ENCODE data around the gene UROC1.
"Not testable (repeated sequence)": the region's sequence is repeated elsewhere in the genome, so short reads cannot be mapped to it uniquely, and the experiment has no call there.

Gene UROC1

DNA sequence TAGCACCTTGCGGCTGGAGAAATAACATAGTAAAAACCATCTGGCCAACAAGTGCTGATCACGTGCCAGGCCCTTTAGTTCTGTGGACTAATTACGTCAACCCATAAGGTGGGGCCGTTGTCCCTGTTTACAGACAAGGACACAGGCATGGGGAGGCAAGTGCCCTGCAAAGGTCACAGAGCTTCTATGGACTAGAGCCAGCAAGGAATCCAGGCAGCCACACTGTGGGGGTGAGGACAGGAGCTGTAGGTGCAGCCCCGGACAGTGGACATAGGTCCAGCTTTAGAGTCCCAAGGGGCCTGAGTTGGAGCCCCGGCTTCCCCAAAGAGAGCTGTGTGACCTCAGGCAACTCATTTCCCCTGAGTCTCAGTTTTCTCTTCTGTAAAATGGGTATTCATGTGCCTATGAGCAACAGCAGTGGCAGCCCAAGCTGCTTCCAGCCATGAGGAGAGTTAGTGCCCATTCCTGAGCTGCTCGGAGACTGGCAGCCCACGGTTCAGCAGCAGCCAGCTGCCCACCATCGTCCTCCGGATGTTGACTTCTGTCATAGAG, 20.2 kb upstream of the UROC1 start:
- DNase-seq = peak; percentile 6 to 54
- TF ChIP-seq, protein P1, sequence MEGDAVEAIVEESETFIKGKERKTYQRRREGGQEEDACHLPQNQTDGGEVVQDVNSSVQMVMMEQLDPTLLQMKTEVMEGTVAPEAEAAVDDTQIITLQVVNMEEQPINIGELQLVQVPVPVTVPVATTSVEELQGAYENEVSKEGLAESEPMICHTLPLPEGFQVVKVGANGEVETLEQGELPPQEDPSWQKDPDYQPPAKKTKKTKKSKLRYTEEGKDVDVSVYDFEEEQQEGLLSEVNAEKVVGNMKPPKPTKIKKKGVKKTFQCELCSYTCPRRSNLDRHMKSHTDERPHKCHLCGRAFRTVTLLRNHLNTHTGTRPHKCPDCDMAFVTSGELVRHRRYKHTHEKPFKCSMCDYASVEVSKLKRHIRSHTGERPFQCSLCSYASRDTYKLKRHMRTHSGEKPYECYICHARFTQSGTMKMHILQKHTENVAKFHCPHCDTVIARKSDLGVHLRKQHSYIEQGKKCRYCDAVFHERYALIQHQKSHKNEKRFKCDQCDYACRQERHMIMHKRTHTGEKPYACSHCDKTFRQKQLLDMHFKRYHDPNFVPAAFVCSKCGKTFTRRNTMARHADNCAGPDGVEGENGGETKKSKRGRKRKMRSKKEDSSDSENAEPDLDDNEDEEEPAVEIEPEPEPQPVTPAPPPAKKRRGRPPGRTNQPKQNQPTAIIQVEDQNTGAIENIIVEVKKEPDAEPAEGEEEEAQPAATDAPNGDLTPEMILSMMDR (IDR thresholded peaks at IDR 0.05) = no peak
- intact Hi-C loops (cut with DNase I; ENCODE audit: low total_unique reads) = no loop called here

DNA sequence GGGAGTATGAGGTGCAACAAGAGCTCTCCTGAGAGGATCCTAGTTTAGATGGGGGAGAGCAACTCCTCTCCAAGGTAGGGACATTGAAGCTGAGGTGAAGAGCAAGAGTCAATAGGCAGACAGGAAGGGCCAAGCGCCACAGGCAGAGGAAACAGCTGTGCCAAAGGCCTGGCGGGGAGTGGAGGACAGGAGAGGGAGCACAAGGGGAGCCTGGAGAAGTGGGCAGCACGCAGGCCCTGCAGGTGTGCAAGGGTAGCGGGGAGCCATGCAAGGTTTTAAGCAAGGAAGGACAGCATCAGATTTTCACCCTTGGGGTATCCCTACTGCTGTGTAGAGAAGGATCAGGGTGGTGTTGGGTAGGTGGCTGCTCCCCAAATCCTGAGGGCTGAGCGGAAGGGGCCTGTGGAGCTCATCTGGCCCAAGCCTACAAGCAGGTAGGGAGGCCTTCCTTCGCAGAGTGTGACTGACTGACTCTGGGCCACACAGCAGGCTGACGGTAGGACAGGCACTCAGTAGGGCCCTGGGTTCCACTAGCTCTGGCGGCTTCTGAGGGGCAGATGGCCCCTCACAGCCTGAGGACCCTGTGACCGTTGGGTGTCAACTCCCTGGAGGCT, 19.6 kb upstream of the UROC1 start:
- Histone ChIP-seq H3K9me3 (no peaks in the 10 kb centered on the region), H3K36me3 (no peaks in the 10 kb centered on the region), H3K27ac (no peak overlapping the region), H3K4me1 (peaks cover 0 to 7% (median 3%) of the 10 kb centered on the region in 4 donors), H3K27me3 (peaks cover 0 to 57% of the 10 kb centered on the region in 2 donors), H3K4me3 (no peak overlapping the region)
- intact Hi-C loops (cut with DNase I; ENCODE audit: low total_unique reads) = no loop called here
- TF ChIP-seq, protein P1 (IDR thresholded peaks at IDR 0.05) = no peak
- DNase-seq = peak; percentile 14 to 32

More for the DNA sequence above, 20.2 kb upstream of the UROC1 start:
- peaks cover 0 to 7% (median 3%) of the 10 kb centered on the region in 4 donors for H3K4me1 ChIP-seq
- H3K9me3 ChIP-seq = no peaks in the 10 kb centered on the region
- H3K36me3 ChIP-seq = no peaks in the 10 kb centered on the region
- no peak overlapping the region for H3K4me3 ChIP-seq
- H3K27me3 ChIP-seq = peaks cover 0 to 62% of the 10 kb centered on the region in 2 donors
- H3K27ac ChIP-seq = no peak overlapping the region

GRCh38 chr3:126536126-126536525, 18.6 kb upstream of the UROC1 start:
- peaks cover 0 to 7% (median 3%) of the 10 kb centered on the region in 4 donors for H3K4me1 ChIP-seq
- TF ChIP-seq, protein P1 (IDR thresholded peaks at IDR 0.05) = no peak
- no peak overlapping the region for H3K4me3 ChIP-seq
- intact Hi-C loops (cut with DNase I; ENCODE audit: low total_unique reads) = no loop called here
- H3K9me3 ChIP-seq = no peaks in the 10 kb centered on the region
- no peak overlapping the region for H3K27ac ChIP-seq
- no peaks in the 10 kb centered on the region for H3K36me3 ChIP-seq
- peak; percentile 4 to 33 for DNase-seq
- peaks cover 0 to 46% of the 10 kb centered on the region in 2 donors for H3K27me3 ChIP-seq

DNA sequence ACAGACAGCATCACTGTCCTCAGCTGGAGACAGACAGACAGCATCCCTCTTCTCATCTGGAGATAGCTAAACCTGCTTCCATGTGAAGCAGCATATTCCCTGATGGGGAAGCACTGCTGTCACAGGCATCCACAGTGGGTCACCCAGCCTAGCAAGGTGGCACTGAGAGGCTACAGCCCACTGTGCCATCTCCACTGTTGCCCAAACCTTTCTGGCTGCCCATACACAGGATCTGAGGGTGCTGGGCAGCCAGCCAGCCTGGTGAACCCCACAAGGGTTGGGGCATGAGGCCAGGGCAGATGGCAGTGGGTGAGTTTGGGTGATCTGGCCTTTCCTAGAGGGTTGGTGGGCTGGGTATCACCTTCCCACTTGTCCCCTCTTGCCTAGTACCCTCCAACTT, 18.1 kb upstream of the UROC1 start:
- no peak overlapping the region for H3K27ac ChIP-seq
- H3K36me3 ChIP-seq = no peaks in the 10 kb centered on the region
- peaks cover 0 to 41% of the 10 kb centered on the region in 2 donors for H3K27me3 ChIP-seq
- peak in 1 of 2 donors; percentile 49 for DNase-seq
- intact Hi-C loops (cut with DNase I; ENCODE audit: low total_unique reads) = no loop called here
- peaks cover 0 to 4% (median 1%) of the 10 kb centered on the region in 4 donors for H3K4me1 ChIP-seq
- no peaks in the 10 kb centered on the region for H3K9me3 ChIP-seq
- TF ChIP-seq, protein P1 (IDR thresholded peaks at IDR 0.05) = no peak
- no peak overlapping the region for H3K4me3 ChIP-seq

GRCh38 chr3:126534716-126535115, 17.1 kb upstream of the UROC1 start:
- intact Hi-C loops (cut with DNase I; ENCODE audit: low total_unique reads); H3K27ac ChIP-seq; H3K4me1 ChIP-seq; H3K4me3 ChIP-seq; H3K36me3 ChIP-seq; H3K9me3 ChIP-seq: not testable (repeated sequence)
- peak in 1 of 2 donors; percentile 16 for DNase-seq
- peaks cover 0 to 41% of the 10 kb centered on the region in 2 donors for H3K27me3 ChIP-seq

DNA sequence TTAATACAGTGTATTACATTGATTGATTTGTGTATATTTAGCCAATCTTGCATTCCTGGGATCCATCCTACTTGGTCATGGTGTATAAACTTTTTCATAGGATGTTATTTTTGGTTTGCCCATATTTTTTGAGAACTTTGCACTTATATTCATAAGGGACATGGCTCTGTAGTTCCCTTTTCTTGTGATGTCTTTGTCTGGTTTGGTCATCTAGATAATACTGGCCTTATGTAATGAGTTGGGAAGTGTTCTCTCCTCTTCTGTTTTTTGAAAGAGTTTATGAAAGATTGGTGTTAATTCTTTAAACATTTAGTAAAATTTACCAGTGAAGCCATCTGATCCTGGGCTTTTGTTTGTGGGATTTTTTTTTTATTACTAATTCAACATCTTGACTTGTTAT, 15.9 kb upstream of the UROC1 start:
- TF ChIP-seq, protein P1 (IDR thresholded peaks at IDR 0.05) = no peak
- intact Hi-C loops (cut with DNase I; ENCODE audit: low total_unique reads) = no loop called here
- no peak for DNase-seq
- Histone ChIP-seq H3K36me3 (no peaks in the 10 kb centered on the region), H3K27me3 (peaks cover 0 to 40% of the 10 kb centered on the region in 2 donors), H3K9me3 (no peaks in the 10 kb centered on the region), H3K4me3 (no peak overlapping the region), H3K27ac (no peak overlapping the region), H3K4me1 (no peaks in the 10 kb centered on the region)

All from tibial artery (tissue), 4 donors.